ENCODE data around the gene CHEK2. TPM values are rescaled to one million over a fixed set of nuclear protein-coding genes. Genes with fewer than 3 reads are reported as not detected.
A peak's percentile ranks its signal among the peaks of the same experiment; 100 is the strongest.
"Not testable (repeated sequence)": the region's sequence is repeated elsewhere in the genome, so short reads cannot be mapped to it uniquely, and the experiment has no call there.

The CHEK2 gene
- total RNA-seq, 1 donor: 13.4 TPM

GRCh38 chr22:28761449-28761755, 19.8 kb upstream of the CHEK2 start:
- H3K79me2 ChIP-seq (ENCODE audit: insufficient read depth, low read length): no peaks in the 10 kb centered on the region
- H4K20me1 ChIP-seq (ENCODE audit: insufficient read depth, low read length): no peaks in the 10 kb centered on the region
- H3K9me3 ChIP-seq (ENCODE audit: low read depth, low read length): no peaks in the 10 kb centered on the region
- H3K27ac ChIP-seq (ENCODE audit: low read depth, low read length): no peak overlapping the region
- no peak overlapping the region for H3K4me2 ChIP-seq (ENCODE audit: insufficient read depth, low read length)
- no peaks in the 10 kb centered on the region for H3K27me3 ChIP-seq (ENCODE audit: insufficient read depth, low read length)
- TF ChIP-seq, protein P1, sequence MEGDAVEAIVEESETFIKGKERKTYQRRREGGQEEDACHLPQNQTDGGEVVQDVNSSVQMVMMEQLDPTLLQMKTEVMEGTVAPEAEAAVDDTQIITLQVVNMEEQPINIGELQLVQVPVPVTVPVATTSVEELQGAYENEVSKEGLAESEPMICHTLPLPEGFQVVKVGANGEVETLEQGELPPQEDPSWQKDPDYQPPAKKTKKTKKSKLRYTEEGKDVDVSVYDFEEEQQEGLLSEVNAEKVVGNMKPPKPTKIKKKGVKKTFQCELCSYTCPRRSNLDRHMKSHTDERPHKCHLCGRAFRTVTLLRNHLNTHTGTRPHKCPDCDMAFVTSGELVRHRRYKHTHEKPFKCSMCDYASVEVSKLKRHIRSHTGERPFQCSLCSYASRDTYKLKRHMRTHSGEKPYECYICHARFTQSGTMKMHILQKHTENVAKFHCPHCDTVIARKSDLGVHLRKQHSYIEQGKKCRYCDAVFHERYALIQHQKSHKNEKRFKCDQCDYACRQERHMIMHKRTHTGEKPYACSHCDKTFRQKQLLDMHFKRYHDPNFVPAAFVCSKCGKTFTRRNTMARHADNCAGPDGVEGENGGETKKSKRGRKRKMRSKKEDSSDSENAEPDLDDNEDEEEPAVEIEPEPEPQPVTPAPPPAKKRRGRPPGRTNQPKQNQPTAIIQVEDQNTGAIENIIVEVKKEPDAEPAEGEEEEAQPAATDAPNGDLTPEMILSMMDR (IDR thresholded peaks at IDR 0.05; ENCODE audit: extremely low read depth, low read depth, low read length): no peak
- H3K4me1 ChIP-seq (ENCODE audit: insufficient read depth, low read length): no peaks in the 10 kb centered on the region
- H2AFZ ChIP-seq (ENCODE audit: low read length): no peak overlapping the region
- DNase-seq (ENCODE audit: insufficient read length, low spot score, missing footprints): no peak
- H3K36me3 ChIP-seq (ENCODE audit: insufficient read depth, low read length): no peaks in the 10 kb centered on the region
- no peak overlapping the region for H3K4me3 ChIP-seq (ENCODE audit: insufficient read depth, low read length)

DNA sequence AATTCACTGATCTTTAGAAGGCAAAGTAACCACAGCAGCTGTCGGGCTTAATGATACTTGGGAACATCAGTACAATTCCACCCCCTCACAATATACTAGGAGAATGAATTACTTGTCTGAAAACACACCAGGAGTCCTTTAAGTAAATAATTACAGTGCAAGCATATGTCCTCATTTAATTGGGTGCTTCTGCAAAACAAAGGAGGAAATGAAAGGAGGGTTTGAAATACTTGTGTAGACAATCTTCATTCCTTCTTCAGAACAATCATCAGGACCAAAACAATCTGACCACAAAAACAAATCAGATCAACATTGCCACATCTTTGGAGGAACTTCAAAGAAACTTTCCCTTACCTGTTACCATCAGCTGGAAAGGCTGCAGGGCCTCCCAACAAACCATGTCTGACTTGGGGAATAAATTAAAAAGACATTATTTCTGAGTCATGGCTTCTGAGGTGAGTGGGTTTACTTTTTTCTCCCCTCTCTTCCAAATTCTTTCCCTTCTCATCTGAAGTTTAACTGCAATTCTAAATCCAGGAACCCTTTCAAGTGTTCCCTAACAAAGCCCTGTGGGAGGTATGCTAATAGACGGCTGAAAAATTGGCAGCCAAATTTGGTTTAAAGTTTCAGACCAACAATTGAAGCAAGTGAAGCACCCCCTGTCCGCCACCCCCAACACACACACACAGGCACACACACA, 18.4 kb upstream of the CHEK2 start:
- no peaks in the 10 kb centered on the region for H3K9me3 ChIP-seq (ENCODE audit: low read depth, low read length)
- H3K4me2 ChIP-seq (ENCODE audit: insufficient read depth, low read length): no peak overlapping the region
- TF ChIP-seq, protein P1 (IDR thresholded peaks at IDR 0.05; ENCODE audit: extremely low read depth, low read depth, low read length): no peak
- no peak overlapping the region for H3K4me3 ChIP-seq (ENCODE audit: insufficient read depth, low read length)
- peak; percentile 58 for DNase-seq (ENCODE audit: insufficient read length, low spot score, missing footprints)
- H3K27ac ChIP-seq (ENCODE audit: low read depth, low read length): no peak overlapping the region
- H3K27me3 ChIP-seq (ENCODE audit: insufficient read depth, low read length): no peaks in the 10 kb centered on the region
- H4K20me1 ChIP-seq (ENCODE audit: insufficient read depth, low read length): no peaks in the 10 kb centered on the region
- no peak overlapping the region for H2AFZ ChIP-seq (ENCODE audit: low read length)
- H3K4me1 ChIP-seq (ENCODE audit: insufficient read depth, low read length): no peaks in the 10 kb centered on the region
- H3K36me3 ChIP-seq (ENCODE audit: insufficient read depth, low read length): no peaks in the 10 kb centered on the region
- H3K79me2 ChIP-seq (ENCODE audit: insufficient read depth, low read length): no peaks in the 10 kb centered on the region

DNA sequence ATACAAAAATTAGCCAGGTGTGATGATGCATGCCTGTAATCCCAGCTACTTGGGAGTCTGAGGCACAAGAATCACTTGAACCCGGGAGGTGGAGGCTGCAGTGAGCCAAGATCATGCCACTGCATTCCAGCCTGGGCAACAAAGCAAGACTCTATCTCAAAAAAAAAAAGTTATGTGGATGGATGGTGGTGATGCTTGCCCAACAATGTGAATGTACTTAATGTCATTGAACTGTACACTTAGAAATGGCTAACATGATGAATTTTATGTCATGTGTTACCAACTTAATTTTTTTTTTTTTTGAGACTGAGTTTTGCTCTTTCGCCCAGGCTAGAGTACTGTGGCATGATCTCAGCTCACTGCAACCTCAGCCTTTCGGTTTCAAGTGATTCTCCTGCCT, 12.9 kb upstream of the CHEK2 start:
- H3K27me3 ChIP-seq (ENCODE audit: insufficient read depth, low read length); H3K9me3 ChIP-seq (ENCODE audit: low read depth, low read length): not testable (repeated sequence)

DNA sequence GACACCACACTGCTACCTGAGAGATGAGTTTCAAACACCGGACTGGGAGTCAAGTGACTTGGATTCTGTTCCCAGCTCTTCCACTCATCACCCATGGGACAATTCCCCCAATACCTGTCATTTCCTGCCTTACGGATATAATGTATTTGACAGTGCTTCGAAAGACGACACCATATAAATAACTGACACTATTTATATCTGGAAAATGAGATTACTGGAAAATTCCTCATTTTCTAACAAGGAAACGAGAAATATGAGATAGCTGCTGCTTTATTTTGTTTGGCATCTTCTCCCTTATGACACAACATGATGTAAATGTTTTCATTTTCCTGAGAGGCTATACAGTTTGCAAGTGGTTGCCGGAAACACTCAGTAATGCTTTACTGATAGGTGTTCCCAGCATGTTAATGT, 8.9 kb upstream of the CHEK2 start:
- Histone ChIP-seq H3K27me3 (ENCODE audit: insufficient read depth, low read length) (no peaks in the 10 kb centered on the region), H3K4me2 (ENCODE audit: insufficient read depth, low read length) (peak overlapping the region; percentile 68), H3K79me2 (ENCODE audit: insufficient read depth, low read length) (no peaks in the 10 kb centered on the region), H3K4me1 (ENCODE audit: insufficient read depth, low read length) (peaks cover 18% of the 10 kb centered on the region), H4K20me1 (ENCODE audit: insufficient read depth, low read length) (no peaks in the 10 kb centered on the region), H3K4me3 (ENCODE audit: insufficient read depth, low read length) (peak overlapping the region; percentile 16), H3K27ac (ENCODE audit: low read depth, low read length) (peak overlapping the region; percentile 92), H3K9me3 (ENCODE audit: low read depth, low read length) (no peaks in the 10 kb centered on the region), H2AFZ (ENCODE audit: low read length) (peak overlapping the region; percentile 11), H3K36me3 (ENCODE audit: insufficient read depth, low read length) (peaks cover 35% of the 10 kb centered on the region)
- TF ChIP-seq, protein P1 (IDR thresholded peaks at IDR 0.05; ENCODE audit: extremely low read depth, low read depth, low read length): no peak
- peak; percentile 91 for DNase-seq (ENCODE audit: insufficient read length, low spot score, missing footprints)

More for the DNA sequence above, 12.9 kb upstream of the CHEK2 start:
- not testable (repeated sequence) for H3K4me3 ChIP-seq (ENCODE audit: insufficient read depth, low read length); H2AFZ ChIP-seq (ENCODE audit: low read length); H4K20me1 ChIP-seq (ENCODE audit: insufficient read depth, low read length); H3K79me2 ChIP-seq (ENCODE audit: insufficient read depth, low read length); H3K27ac ChIP-seq (ENCODE audit: low read depth, low read length); DNase-seq (ENCODE audit: insufficient read length, low spot score, missing footprints); H3K4me2 ChIP-seq (ENCODE audit: insufficient read depth, low read length)
- Histone ChIP-seq H3K36me3 (ENCODE audit: insufficient read depth, low read length) (peaks cover 10% of the 10 kb centered on the region), H3K4me1 (ENCODE audit: insufficient read depth, low read length) (peaks cover 18% of the 10 kb centered on the region)

Data from osteoblast (primary cell).